ENCODE results near the gene TRIM33.

GRCh38 chr1:114551400-114551799, 40.4 kb upstream of the TRIM33 start:
- TF ChIP-seq CTCF (IDR thresholded peaks at IDR 0.05; ENCODE audit: low read length) (no peak), EZH2 (IDR thresholded peaks at IDR 0.05; ENCODE audit: borderline replicate concordance, low read length) (no peak)
